Muscle layer of colon (tissue), 2 donors: Measurements from ENCODE around the gene PRR7.
"Not testable (repeated sequence)": the region's sequence is repeated elsewhere in the genome, so short reads cannot be mapped to it uniquely, and the experiment has no call there.

Experiments
- H3K27ac ChIP-seq: one replicate; pipeline ENCODE4 v1.7.0; 2013; ENCODE audit warnings: low read depth, mild to moderate bottlenecking, low read length, moderate library complexity
- H3K27me3 ChIP-seq, 2 donors: one replicate each; pipeline ENCODE4 v1.7.0; 2013; ENCODE audit warnings: low read length in 2 of 2, mild to moderate bottlenecking in 2 of 2; ENCODE audit not compliant: insufficient read depth in 2 of 2, control insufficient read depth in 1 of 2
- H3K36me3 ChIP-seq: one replicate; pipeline ENCODE4 v1.7.0; 2013; ENCODE audit warnings: mild to moderate bottlenecking, low read length; ENCODE audit not compliant: insufficient read depth
- H3K4me1 ChIP-seq: one replicate; pipeline ENCODE4 v1.7.0; 2013; ENCODE audit warnings: mild to moderate bottlenecking, low read length; ENCODE audit not compliant: insufficient read depth
- H3K4me3 ChIP-seq, 2 donors: one replicate each; pipeline ENCODE4 v1.7.0; 2013; ENCODE audit warnings: low read length in 2 of 2, low read depth in 1 of 2, mild to moderate bottlenecking in 1 of 2, moderate library complexity in 1 of 2
- H3K9ac ChIP-seq: one replicate; pipeline ENCODE4 v1.7.0; 2013; ENCODE audit warnings: low read length
- H3K9me3 ChIP-seq: one replicate; pipeline ENCODE4 v1.7.0; 2013; ENCODE audit warnings: mild to moderate bottlenecking, low read length
- donor health status: abdominal sarcoma.
- donor health status: Adenocarcinoma of cecum.

The PRR7 gene

DNA sequence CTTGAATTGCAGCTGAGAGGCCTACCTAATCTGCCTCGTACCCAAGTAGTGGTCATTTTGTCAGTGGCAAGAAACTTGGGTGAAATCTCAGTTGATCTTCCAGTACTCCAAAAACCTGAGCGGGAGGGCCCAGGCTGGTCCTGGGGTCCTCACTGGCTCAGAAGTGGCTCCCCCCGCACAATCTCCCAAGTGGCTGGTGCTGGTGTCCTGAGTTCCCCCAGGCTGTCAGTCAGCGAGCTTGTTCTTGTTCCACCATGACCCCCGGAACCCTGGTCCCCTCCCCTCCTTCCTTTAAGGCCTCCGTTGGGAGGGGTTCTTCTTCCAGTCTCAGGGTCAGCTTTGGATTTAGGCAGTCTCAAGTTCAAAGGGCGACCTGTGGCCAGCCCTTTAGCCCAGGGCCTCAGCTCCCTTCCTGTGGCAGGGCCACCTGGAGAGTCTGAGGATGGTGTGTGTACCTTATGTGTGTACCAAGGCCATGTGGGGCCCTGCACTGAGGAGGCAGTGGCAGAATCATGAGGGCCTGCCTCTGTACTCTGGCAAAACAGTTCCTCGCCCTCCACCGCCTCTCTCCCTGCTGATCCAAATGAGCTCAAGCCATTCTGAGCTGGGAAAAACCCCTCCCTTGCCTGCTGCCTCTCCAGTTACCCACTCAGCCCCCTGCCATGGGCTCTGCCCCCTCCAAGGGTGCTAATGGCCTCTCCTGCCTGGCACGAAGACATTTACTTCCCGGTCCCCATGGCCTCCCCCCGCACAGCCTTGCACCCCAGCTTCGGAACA is 31.3 kb downstream of the PRR7 start:
- Histone ChIP-seq H3K9ac (no peak overlapping the region), H3K36me3 (peaks cover 7% of the 10 kb centered on the region), H3K27ac (peak overlapping the region; percentile 70), H3K9me3 (no peaks in the 10 kb centered on the region), H3K27me3 (no peaks in the 10 kb centered on the region), H3K4me1 (peaks cover 78% of the 10 kb centered on the region), H3K4me3 (no peak overlapping the region)

DNA sequence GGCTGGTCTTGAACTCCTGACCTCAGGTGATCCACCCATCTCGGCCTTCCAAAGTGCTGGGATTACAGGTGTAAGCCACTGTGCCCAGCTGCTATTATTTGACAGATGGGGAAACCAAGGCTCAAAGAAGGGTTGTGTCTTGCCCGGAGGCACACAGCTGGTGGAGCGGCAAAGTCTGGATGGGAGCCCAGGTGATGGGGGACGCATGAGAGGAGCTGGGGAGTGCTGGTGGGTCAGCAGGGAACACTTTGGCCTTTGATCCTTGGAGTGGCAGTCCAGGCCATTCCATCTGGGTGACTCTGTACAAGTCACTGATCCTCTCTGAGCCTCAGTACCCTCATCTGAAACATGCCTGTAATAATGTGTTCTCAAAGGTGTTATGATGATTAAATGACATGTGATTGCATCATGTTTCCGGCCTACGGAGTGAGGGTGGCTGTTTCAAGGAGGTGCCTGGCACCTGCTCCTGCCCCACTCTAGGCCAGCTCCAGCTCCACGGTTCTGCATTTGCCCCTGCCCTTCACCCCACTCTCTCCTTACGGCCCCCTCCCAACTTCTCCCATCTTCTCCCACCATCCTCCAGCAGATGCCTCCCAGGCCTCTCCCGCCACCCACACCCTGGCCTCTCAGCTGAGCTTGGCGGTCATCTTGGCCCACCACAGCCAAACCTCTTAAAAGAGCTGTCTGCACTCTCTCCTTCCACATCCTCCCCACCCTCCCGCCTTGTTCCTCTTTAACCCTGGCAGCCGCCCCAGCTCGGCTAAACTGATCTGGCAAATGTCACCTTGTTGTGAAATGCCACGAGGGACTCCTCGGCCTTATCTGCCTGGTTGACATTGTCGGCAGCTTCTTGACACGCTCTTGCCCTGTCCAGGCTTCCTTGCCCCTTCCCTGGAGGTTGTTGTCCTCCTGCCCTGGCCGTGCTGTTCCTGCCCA is 32.4 kb downstream of the PRR7 start:
- H3K27ac ChIP-seq = peak overlapping the region; percentile 76
- H3K27me3 ChIP-seq = no peaks in the 10 kb centered on the region
- no peak overlapping the region for H3K9ac ChIP-seq
- peaks cover 88% of the 10 kb centered on the region for H3K4me1 ChIP-seq
- no peaks in the 10 kb centered on the region for H3K9me3 ChIP-seq
- H3K4me3 ChIP-seq = no peak overlapping the region
- peaks cover 18% of the 10 kb centered on the region for H3K36me3 ChIP-seq

DNA sequence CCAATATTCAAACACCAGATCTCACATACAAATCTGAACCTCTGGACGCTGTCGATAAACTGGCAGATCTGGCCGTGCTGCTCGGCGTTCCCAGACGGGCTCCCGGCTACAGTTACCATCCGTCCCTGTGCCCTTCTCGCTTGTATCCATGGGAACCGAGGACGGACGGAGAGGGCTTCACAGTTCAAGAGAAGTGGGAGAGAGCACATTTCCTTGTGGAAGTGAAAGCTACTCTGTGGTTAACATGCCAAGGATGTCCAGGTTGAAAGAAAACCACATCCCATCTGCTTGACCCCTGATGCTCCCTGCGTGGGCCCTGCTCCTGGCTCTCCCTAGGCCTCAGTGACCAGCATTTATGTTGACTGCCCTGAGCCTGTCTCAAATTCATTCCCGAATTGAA is 33.2 kb downstream of the PRR7 start:
- Histone ChIP-seq H3K36me3 (peaks cover 26% of the 10 kb centered on the region), H3K4me3 (no peak overlapping the region), H3K4me1 (peaks cover 88% of the 10 kb centered on the region), H3K27me3 (no peaks in the 10 kb centered on the region), H3K9ac (no peak overlapping the region), H3K27ac (peak overlapping the region; percentile 76), H3K9me3 (no peaks in the 10 kb centered on the region)

DNA sequence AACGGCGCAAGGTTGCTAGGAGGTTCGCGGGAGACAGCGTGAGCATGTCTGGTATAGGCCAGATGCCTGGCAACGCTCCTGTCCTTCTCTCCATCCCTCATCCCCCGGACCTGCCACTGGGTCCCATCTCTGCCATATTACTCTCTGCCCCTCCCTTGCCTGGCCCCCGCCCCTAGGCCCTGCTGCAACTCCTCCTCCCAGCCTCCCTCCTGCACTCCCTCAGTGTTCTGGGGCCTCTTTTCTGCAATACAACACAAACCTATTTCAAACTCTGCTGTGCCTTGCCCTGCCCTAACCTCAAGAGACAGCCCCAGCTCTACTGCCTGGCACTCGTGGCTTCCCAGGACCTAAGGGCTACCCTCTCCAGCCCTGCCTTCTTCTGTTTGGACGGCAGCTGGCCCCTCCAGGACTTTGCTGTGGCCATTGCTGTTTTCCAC is 35.8 kb downstream of the PRR7 start:
- no peak overlapping the region for H3K27ac ChIP-seq
- H3K27me3 ChIP-seq = no peaks in the 10 kb centered on the region
- H3K4me1 ChIP-seq = peaks cover 82% of the 10 kb centered on the region
- peaks cover 44% of the 10 kb centered on the region for H3K36me3 ChIP-seq
- no peaks in the 10 kb centered on the region for H3K9me3 ChIP-seq
- H3K4me3 ChIP-seq = no peak overlapping the region
- H3K9ac ChIP-seq = no peak overlapping the region

DNA sequence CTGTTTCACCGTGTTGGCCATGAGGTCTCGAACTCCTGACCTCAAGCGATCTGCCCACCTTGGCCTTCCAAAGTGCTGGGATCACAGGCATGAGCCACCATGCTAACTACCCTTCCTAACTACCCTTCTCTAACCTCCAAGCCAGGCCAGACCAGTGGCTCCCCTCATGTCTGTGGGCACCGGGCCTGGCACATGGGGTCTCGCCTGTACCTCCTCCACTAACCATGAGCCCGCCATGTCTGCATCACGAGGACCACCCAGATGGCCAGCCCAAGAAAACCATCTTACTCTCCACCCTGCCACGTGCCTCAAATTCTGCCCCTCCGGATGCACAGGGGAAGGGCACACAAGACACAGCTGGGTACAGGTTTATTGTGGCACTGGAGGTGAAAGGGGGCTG is 36.4 kb downstream of the PRR7 start:
- Histone ChIP-seq H3K9ac (no peak overlapping the region), H3K9me3 (no peaks in the 10 kb centered on the region), H3K4me1 (peaks cover 79% of the 10 kb centered on the region), H3K4me3 (no peak overlapping the region), H3K27ac (peak overlapping the region; percentile 80), H3K27me3 (no peaks in the 10 kb centered on the region), H3K36me3 (peaks cover 51% of the 10 kb centered on the region)

DNA sequence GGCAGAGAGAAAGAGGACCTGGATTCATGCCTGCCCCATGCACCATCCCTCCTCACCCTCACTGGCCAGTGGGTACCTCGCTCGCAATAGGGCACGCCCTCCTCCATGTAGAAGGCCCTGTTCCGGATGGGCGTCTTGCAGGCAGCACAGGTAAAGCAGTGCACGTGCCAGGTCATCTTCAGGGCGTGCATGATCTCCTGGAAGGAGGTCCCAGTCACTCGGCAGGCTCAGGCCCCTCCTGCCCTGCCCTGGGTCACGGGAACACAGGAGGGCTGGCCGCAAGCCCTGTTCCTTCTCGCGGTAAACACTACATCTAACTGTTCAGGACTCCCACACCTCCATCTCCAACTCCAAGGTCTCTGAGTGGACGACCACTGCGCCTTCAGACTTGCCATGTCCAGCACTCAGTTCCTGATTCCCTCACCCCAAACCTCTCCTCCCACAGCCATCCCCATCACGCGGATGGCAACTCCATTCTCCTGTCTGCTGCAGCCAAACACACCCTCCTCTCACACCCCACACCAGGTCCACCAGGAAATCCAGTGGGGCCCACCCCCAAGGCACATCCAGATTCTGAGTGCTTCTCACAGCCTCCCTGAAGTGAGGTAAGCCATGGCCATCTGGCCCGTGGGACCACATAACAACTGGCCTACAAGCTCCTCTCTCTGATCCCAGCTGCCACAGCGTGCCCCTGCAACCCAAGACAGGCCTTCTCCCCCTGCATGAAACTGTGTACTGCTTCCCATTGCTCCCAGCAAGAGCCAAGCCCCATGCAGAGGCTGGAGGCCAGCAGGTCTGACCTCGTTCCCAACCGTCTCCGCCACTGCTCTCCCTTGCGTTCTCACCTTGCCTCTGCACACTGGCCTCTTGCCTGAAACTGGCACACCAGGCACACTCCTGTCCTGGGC is 37.6 kb downstream of the PRR7 start:
- H3K9me3 ChIP-seq = no peaks in the 10 kb centered on the region
- H3K9ac ChIP-seq = no peak overlapping the region
- no peaks in the 10 kb centered on the region for H3K27me3 ChIP-seq
- H3K36me3 ChIP-seq = peaks cover 63% of the 10 kb centered on the region
- H3K4me1 ChIP-seq = peaks cover 71% of the 10 kb centered on the region
- H3K4me3 ChIP-seq = no peak overlapping the region
- peak overlapping the region; percentile 80 for H3K27ac ChIP-seq

DNA sequence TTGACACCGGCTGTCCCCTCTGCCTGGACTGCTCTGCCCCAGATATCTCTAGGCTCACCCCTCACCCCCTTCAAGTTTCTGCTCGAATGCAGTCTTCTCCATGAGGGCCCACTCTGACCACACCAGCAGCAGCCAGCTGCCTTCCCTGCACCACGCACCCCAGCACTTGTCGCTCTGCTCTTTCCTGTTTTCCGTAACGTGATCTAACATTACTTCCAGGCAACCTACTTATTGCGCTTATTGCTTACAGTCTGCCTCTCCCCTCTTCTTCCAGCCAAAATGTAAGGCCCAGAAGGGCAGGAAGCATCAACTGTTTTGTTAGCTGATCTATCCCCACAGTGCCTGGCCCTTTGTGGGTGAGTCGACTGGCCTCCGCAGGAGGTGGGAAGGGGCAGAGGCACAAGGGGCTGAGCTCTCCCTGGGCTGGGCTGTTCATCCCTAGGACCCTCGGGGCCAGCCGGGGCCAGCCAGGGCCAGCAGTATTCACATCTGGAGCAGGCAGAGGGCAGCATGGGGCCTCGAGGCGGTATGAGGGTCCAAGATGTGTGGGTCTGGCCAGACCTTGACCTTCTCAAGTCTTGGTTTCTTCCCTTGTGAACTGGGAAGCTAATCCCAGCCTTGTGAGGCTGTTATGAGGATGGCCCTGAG is 38.4 kb downstream of the PRR7 start:
- Histone ChIP-seq H3K4me3 (no peak overlapping the region), H3K27ac (peak overlapping the region; percentile 80), H3K9me3 (no peaks in the 10 kb centered on the region), H3K36me3 (peaks cover 70% of the 10 kb centered on the region), H3K27me3 (no peaks in the 10 kb centered on the region), H3K4me1 (peaks cover 71% of the 10 kb centered on the region), H3K9ac (no peak overlapping the region)

DNA sequence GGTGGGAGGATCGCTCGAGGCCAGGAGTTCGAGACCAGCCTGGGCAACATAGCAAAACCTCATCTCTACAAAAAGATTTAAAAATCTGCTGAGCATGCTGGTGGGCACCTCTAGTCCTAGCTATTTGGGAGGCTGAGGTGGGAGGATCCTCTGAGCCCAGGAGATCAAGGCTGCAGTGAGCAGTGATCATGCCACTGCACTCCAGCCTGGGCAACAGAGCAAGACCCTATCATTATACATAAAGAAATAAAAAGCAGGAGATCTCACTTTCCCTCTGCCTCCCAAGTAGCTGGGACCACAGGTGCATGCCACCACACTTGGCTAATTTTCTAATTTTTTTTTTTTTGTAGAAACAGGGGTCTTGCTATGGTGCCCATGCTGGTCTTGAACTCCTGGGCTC is 39.1 kb downstream of the PRR7 start:
- not testable (repeated sequence) for H3K9ac ChIP-seq
- H3K36me3 ChIP-seq = peaks cover 77% of the 10 kb centered on the region

DNA sequence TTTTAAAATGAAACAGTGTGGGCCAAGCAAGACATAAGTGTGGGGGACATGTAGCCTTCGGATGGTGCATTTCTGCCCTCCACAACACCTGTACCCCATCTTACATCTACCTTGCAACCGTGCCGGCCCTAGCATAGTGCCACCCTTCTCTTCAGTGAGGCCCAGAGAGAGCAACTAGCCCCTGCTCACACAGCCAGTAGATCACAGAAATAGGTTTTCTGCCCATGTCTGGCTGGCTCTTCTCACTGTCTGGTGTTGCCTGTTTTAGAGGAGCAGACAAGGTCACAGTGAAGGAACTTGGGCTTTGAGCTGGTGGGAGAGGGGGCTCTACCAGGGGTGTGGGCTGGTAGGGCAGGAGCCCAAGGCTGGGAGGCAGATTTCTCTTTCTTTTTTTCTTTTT is 39.6 kb downstream of the PRR7 start:
- no peak overlapping the region for H3K4me3 ChIP-seq
- H3K36me3 ChIP-seq = peaks cover 82% of the 10 kb centered on the region
- no peak overlapping the region for H3K27ac ChIP-seq

More for the DNA sequence above, 39.1 kb downstream of the PRR7 start:
- Histone ChIP-seq H3K4me1 (peaks cover 76% of the 10 kb centered on the region), H3K27ac (peak overlapping the region; percentile 80)
- H3K4me3 ChIP-seq, H3K27me3 ChIP-seq, H3K9me3 ChIP-seq: not testable (repeated sequence)

DNA sequence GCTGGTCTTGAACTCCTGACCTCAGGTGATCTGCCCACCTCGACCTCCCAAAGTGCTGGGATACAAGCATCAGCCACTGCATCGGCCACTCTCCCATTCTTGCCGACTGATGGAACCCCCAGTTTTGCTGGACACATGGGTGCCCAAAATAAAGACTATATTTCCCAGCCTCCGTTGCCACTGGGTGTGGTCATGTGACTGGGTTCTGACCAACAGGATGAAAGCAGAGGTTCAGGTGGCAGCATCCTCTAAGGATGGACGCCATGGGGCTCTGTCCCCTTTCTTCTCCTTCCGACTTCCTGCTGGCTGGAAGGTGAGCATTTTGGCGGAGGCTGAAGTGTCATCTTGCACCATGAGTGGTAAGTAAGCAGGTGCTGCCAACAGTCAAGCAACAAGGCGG is 40.5 kb downstream of the PRR7 start:
- H3K9ac ChIP-seq = no peak overlapping the region
- no peaks in the 10 kb centered on the region for H3K27me3 ChIP-seq
- H3K36me3 ChIP-seq = peaks cover 79% of the 10 kb centered on the region
- no peak overlapping the region for H3K4me3 ChIP-seq
- H3K4me1 ChIP-seq = peaks cover 73% of the 10 kb centered on the region
- H3K9me3 ChIP-seq = no peaks in the 10 kb centered on the region
- no peak overlapping the region for H3K27ac ChIP-seq

More for the DNA sequence above, 39.6 kb downstream of the PRR7 start:
- peaks cover 80% of the 10 kb centered on the region for H3K4me1 ChIP-seq
- H3K9me3 ChIP-seq = no peaks in the 10 kb centered on the region
- H3K27me3 ChIP-seq = no peaks in the 10 kb centered on the region
- no peak overlapping the region for H3K9ac ChIP-seq
